Prostate gland (tissue), 2 donors: Measurements from ENCODE around the gene KLF16.

Experiments used
- CTCF ChIP-seq, 4 experiments: fragments of 200-600 bp in 2 of 4; fragments of 450-650 bp in 2 of 4; sonication (generic) in 2 of 4; IDR thresholded peaks; 1 replicate in 3 of 4; 2 replicates in 1 of 4; pipeline ENCODE4 v1.5.1; 2016 to 2019; ENCODE audit warnings: antibody characterized with exemption in 4 of 4, mild to moderate bottlenecking in 2 of 4, moderate library complexity in 2 of 4
- POLR2AphosphoS5 ChIP-seq: sonication (generic); formaldehyde crosslinking; IDR thresholded peaks from one replicate; pipeline ENCODE4 v1.6.1; 2017; ENCODE audit warnings: antibody characterized with exemption

DNA sequence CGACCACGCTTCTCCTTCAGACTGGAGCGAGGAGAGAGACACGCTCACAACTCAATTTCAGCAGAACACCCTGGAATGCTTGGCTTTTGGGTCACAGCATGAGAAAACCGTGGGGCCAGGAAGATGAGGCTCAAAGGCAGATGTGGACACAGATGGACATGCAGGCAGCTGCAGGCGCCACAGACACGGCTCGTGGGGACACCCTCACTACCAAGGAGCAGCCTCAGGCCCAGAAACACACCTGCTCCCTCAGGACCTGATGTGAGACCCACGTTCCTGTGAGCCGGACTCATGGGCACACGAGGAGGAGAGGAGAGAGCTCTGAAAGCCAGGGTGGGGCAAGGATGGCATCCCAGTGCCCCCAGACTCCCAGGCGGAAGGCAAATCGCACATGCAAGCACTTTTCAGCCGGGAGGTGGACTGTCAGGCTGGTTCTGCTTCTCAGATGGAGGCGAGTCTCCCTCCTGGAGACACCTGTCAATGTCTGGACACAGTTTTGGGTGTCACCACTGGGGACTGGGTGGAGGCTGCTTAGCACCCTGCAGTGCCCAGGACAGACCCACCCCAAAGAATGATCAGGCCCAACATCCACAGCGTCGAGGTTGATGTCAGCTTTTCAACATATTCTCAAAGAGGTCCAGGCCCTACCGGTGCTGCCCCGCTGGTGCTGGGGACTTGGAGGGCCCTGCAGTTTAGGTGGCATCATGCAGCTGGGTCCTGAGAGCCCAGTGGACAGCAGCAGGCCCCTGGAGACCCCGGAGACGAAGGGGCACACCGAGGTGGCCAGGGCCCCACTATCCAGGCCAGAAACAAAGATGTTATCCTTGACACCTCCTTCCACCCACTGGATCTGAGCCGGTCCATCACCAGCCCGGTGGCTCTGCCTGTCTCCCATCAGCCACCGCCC is 19.7 kb upstream of the KLF16 start:
- TF ChIP-seq POLR2AphosphoS5 (no peak), CTCF (IDR thresholded peaks at IDR 0.05) (no peak)
